ENCODE results near the gene GADD45GIP1. TPM values are rescaled to one million over a fixed set of nuclear protein-coding genes. Genes with fewer than 3 reads are reported as not detected.

The GADD45GIP1 gene
- polyA plus RNA-seq (ENCODE audit: insufficient read length in 3 of 3): 10 to 100 TPM; 27.4 to 45.9 (median 40.6) TPM
- long read RNA-seq, donor 1, transcript GADD45GIP1-201 (2 exons, 1,782 nt): major isoform, 46 of 46 reads
- long read RNA-seq, donor 1, partial matches to known transcripts: 0 of 46 reads
- long read RNA-seq, donor 1, other reads (novel, unspliced or antisense): 0 of 46 reads
- long read RNA-seq, donor 2, transcript GADD45GIP1-201 (2 exons, 1,782 nt): major isoform, 63 of 156 reads
- long read RNA-seq, donor 2, partial matches to known transcripts: 77 of 156 reads
- long read RNA-seq, donor 2, other reads (novel, unspliced or antisense): 16 of 156 reads
- long read RNA-seq, donor 3, transcript GADD45GIP1-201 (2 exons, 1,782 nt): major isoform, 90 of 97 reads
- long read RNA-seq, donor 3, partial matches to known transcripts: 7 of 97 reads
- long read RNA-seq, donor 3, other reads (novel, unspliced or antisense): 0 of 97 reads
- long read RNA-seq, donor 4, transcript GADD45GIP1-201 (2 exons, 1,782 nt): major isoform, 60 of 60 reads
- long read RNA-seq, donor 4, partial matches to known transcripts: 0 of 60 reads
- long read RNA-seq, donor 4, other reads (novel, unspliced or antisense): 0 of 60 reads
- long read RNA-seq, donor 5: 0 reads
- long read RNA-seq, donor 6, transcript GADD45GIP1-201 (2 exons, 1,782 nt): major isoform, 58 of 66 reads
- long read RNA-seq, donor 6, partial matches to known transcripts: 8 of 66 reads
- long read RNA-seq, donor 6, other reads (novel, unspliced or antisense): 0 of 66 reads
- long read RNA-seq, donor 7, transcript GADD45GIP1-201 (2 exons, 1,782 nt): major isoform, 73 of 73 reads
- long read RNA-seq, donor 7, partial matches to known transcripts: 0 of 73 reads
- long read RNA-seq, donor 7, other reads (novel, unspliced or antisense): 0 of 73 reads
- long read RNA-seq, donor 8: 0 reads
- long read RNA-seq, donor 9, transcript GADD45GIP1-201 (2 exons, 1,782 nt): major isoform, 75 of 75 reads
- long read RNA-seq, donor 9, partial matches to known transcripts: 0 of 75 reads
- long read RNA-seq, donor 9, other reads (novel, unspliced or antisense): 0 of 75 reads
- long read RNA-seq, donor 10, transcript GADD45GIP1-201 (2 exons, 1,782 nt): major isoform, 56 of 236 reads
- long read RNA-seq, donor 10, partial matches to known transcripts: 126 of 236 reads
- long read RNA-seq, donor 10, other reads (novel, unspliced or antisense): 54 of 236 reads
- long read RNA-seq, donor 11, transcript GADD45GIP1-201 (2 exons, 1,782 nt): major isoform, 56 of 169 reads
- long read RNA-seq, donor 11, partial matches to known transcripts: 81 of 169 reads
- long read RNA-seq, donor 11, other reads (novel, unspliced or antisense): 32 of 169 reads
- long read RNA-seq, donor 12, transcript GADD45GIP1-201 (2 exons, 1,782 nt): major isoform, 38 of 38 reads
- long read RNA-seq, donor 12, partial matches to known transcripts: 0 of 38 reads
- long read RNA-seq, donor 12, other reads (novel, unspliced or antisense): 0 of 38 reads
- long read RNA-seq, donor 13: 0 reads
- long read RNA-seq, donor 14, transcript GADD45GIP1-201 (2 exons, 1,782 nt): major isoform, 82 of 82 reads
- long read RNA-seq, donor 14, partial matches to known transcripts: 0 of 82 reads
- long read RNA-seq, donor 14, other reads (novel, unspliced or antisense): 0 of 82 reads
- long read RNA-seq, donor 15, transcript GADD45GIP1-201 (2 exons, 1,782 nt): major isoform, 21 of 21 reads
- long read RNA-seq, donor 15, partial matches to known transcripts: 0 of 21 reads
- long read RNA-seq, donor 15, other reads (novel, unspliced or antisense): 0 of 21 reads
- long read RNA-seq, donor 16, transcript GADD45GIP1-201 (2 exons, 1,782 nt): major isoform, 175 of 514 reads
- long read RNA-seq, donor 16, partial matches to known transcripts: 235 of 514 reads
- long read RNA-seq, donor 16, other reads (novel, unspliced or antisense): 104 of 514 reads

GRCh38 chr19:12956446-12957388 lies at the start of gene GADD45GIP1:
Gene GADD45GIP1, minus strand, starts transcription at chr19:12957223. Its CDS starts 11 bp downstream, at chr19:12957212.
- peak in 2 of 11 donors; percentile 68 to 76 for DNase-seq (ENCODE audit: extremely low read depth in 1 of 11, low read depth in 9 of 11, low spot score in 4 of 11)

GRCh38 chr19:13005861-13006370 lies 48.9 kb upstream of the GADD45GIP1 start:
- no peak for DNase-seq (ENCODE audit: extremely low read depth in 1 of 11, low read depth in 9 of 11, low spot score in 4 of 11)

- no peak for DNase-seq (ENCODE audit: extremely low read depth in 1 of 11, low read depth in 9 of 11, low spot score in 4 of 11)
Measured at GRCh38 chr19:13005253-13005652, 48.2 kb upstream of the GADD45GIP1 start.

GRCh38 chr19:13004273-13004672 lies 47.2 kb upstream of the GADD45GIP1 start:
- DNase-seq (ENCODE audit: extremely low read depth in 1 of 11, low read depth in 9 of 11, low spot score in 4 of 11): no peak

- no peak for DNase-seq (ENCODE audit: extremely low read depth in 1 of 11, low read depth in 9 of 11, low spot score in 4 of 11)
Measured at GRCh38 chr19:13003081-13003480, 46.1 kb upstream of the GADD45GIP1 start.

GRCh38 chr19:13002166-13002898 lies 45.3 kb upstream of the GADD45GIP1 start:
- no peak for DNase-seq (ENCODE audit: extremely low read depth in 1 of 11, low read depth in 9 of 11, low spot score in 4 of 11)

- DNase-seq (ENCODE audit: extremely low read depth in 1 of 11, low read depth in 9 of 11, low spot score in 4 of 11): no peak
Measured at GRCh38 chr19:13001502-13002165, 44.6 kb upstream of the GADD45GIP1 start.

- no peak for DNase-seq (ENCODE audit: extremely low read depth in 1 of 11, low read depth in 9 of 11, low spot score in 4 of 11)
Measured at GRCh38 chr19:13001166-13001501, 44.1 kb upstream of the GADD45GIP1 start.

GRCh38 chr19:12997967-12998940 lies 41.2 kb upstream of the GADD45GIP1 start:
- no peak for DNase-seq (ENCODE audit: extremely low read depth in 1 of 11, low read depth in 9 of 11, low spot score in 4 of 11)

GRCh38 chr19:12997179-12997966 lies 40.4 kb upstream of the GADD45GIP1 start:
- DNase-seq (ENCODE audit: extremely low read depth in 1 of 11, low read depth in 9 of 11, low spot score in 4 of 11): no peak

- DNase-seq (ENCODE audit: extremely low read depth in 1 of 11, low read depth in 9 of 11, low spot score in 4 of 11): no peak
Measured at GRCh38 chr19:12996406-12997094, 39.5 kb upstream of the GADD45GIP1 start.

GRCh38 chr19:12995596-12996405 lies 38.8 kb upstream of the GADD45GIP1 start:
- DNase-seq (ENCODE audit: extremely low read depth in 1 of 11, low read depth in 9 of 11, low spot score in 4 of 11): no peak
